ENCODE results near the gene C5orf63. TPM values are rescaled to one million over a fixed set of nuclear protein-coding genes. Genes with fewer than 3 reads are reported as not detected.
A peak's percentile ranks its signal among the peaks of the same experiment; 100 is the strongest.
"Not testable (repeated sequence)": the region's sequence is repeated elsewhere in the genome, so short reads cannot be mapped to it uniquely, and the experiment has no call there.

C5orf63 gene
- total RNA-seq, 1 donor from 2014 or later, result 5.6 TPM

DNA sequence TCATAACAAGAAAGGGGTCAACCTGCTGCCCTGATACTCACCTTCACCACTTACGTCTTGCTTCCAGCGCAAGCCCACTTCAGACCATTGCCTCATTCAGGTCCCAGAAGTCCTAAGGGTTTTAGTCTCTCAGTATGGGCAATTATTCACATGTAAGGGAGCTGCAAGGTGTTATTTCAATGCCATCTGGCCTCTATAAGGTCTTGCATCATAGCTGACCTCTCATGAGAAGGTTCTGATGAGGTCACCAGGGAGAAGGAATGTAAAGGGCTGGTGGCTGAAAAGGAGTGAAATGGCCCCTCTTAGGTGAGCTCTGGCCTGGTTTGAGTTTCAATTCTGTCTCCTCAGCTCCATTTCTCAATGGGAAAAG is 41.5 kb downstream of the C5orf63 start:
- DNase-seq (ENCODE audit: low read depth), result no peak

DNA sequence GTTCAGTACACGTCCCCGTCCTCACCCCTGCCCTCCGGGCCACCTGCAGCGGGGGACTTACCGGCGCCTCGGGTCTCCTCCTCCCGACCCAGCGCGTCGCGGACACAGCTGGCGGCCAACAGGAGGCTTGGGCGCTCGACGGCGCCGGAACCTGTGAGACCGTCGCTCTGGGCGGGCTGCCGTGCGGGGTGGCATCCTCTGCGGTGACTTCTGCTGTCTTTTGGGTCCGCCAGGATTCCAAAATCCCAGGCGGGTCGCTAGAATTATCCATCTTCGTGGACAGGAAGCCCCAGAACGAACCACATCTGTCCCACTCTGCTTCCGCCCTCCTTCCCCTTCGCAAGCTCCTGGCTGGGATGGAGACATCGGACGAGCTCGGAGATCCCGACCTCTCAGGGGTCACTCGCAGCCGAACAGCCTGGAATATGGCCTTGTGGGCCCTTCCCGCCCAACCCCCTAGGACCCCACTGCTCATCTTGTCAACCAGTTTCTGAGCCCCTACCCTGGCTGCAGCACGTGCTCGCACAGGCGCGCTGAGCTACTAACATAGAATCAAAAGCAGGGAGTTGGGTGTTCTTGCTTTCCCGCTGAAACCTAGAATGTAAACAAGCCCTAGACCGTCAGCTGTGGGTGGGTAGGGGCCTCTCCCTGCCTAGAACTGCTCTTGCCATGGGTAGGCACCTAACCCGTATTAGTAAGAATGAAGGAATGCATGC is 42.0 kb downstream of the C5orf63 start:
- DNase-seq (ENCODE audit: low read depth), result no peak

DNA sequence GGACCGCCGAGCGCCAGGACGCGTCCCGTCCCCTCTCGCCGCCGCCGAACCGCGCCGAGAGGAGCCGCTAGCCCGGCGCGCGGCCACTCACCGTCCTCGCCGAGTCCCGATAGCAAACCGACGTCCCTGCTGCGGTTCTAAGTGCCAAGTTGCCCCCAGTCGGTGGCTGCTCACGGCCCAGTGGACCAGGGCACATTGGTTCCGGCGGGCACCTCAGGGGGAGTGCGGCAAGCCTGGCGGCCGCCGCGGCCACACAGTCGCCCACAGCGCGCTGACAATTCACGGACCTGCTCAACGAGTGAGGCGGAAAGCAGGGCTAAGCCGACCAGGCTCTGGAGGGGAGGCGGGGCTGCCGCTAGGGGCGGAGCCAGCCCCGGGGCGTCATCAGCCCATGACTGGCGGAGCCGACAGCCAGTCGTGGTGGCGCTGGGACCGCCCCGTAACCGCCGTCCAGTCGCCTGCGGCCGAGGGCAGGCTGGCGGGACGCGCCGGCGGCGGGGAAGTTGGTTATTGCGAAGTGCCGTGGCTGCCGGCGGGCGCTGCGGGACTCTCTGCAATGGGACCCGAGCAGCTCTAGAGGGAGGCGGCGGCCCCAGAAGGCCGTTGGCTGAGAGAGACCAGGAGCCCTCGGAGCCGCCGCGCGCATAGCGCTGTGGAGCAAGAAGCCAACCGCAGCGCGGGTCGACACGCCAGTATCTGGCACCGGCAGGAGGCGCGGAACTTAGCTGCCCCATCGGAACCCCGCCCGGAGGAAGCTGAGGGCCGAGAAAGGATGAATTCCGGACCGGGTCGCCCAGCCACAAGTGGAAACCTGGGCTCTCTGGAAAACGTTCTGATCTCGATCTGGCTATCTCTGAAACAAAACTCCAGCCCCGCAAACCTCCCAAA is 42.8 kb downstream of the C5orf63 start, which contains the start of gene MARCHF3:
Gene MARCHF3 (minus strand): TSS at position 300 of the 888 bp plus-strand sequence. CDS start 112,387 bp downstream, outside the sequence.
- peak; percentile 81 for DNase-seq (ENCODE audit: low read depth)

DNA sequence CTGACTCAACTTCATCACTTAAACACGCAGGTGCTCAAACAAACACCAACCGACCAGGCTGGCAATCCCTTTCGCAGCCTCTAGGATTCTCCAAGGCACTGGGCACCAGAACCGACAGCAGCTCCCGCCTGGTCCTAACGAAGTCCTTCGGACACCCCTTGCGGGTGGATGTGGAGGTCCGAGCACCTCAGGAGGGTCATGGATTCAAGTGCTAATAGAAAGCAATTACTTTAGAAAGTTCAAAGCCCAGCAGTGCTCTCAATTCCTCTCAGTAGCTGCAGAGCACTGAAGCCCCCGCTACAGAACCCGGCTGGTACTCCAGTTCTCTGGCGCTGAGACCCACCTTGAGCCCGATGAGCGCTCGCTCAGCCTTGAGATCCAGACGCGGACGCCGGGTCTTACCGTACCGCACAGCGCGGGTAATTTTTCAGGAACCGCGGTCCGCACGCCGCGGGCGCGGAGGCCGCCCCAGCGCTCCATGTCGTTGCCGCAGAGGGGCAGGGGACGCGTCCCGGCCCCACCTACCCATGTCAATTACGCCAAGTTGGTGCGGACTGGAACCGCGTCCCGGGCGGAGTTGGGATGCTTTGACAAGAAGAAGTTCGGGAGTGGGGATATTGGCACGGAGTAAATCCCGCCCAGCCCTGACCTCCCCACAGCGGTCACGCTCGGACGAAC is 43.6 kb downstream of the C5orf63 start:
- DNase-seq (ENCODE audit: low read depth), result peak; percentile 61

DNA sequence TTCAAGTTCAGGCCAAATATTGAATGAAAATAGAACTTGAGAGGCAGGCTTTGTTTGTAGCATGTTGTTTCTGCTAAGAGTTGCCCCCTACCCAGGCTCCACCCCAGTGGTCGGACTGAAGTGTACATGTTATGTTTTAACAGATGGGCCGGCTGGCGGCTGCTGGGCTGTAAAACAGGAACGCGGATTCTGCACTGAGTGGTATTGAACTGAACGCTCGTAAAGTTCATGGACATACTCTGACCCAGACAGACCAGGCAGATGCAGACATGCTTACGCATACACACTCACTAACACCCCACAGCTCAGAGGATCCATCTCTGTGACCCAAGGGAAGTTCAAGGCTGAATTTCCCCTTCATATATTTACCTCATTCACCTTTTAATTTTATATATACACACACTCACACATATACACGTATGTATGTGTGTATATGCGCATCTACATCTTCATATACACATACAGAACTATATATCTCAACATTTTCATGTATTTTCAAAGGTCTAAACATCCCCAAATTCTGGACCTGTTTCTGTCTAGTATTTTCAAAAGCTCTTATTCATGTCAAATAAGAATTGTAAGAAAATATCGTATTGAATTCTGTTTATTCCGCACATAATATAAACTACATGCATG is 44.4 kb downstream of the C5orf63 start:
- no peak for DNase-seq (ENCODE audit: low read depth)

- DNase-seq (ENCODE audit: low read depth), result no peak
Observed at GRCh38 chr5:127027539-127027938, 45.8 kb downstream of the C5orf63 start.

- DNase-seq (ENCODE audit: low read depth), result no peak
Observed at GRCh38 chr5:127026166-127026565, 47.1 kb downstream of the C5orf63 start.

GRCh38 chr5:127025467-127025866 is 47.8 kb downstream of the C5orf63 start:
- DNase-seq (ENCODE audit: low read depth), result no peak

DNA sequence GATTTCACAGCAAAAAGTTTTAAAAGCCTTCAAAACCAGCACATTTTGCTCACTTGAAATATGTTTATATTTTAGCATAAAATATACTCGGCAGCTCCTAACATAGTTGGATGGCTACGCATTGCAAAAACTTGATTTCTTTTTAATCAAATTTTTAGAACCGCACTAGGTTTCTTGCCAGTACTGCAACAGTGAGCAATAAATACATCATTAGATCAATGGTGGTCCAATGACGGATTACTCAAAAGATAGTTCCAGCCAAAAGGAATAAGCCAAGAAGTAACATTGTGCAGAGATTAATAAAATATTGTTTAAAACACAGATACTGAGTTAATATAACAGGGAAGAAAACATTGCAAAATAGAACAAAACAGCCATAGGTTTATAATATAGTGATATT is 48.5 kb downstream of the C5orf63 start:
- DNase-seq (ENCODE audit: low read depth), result no peak

DNA sequence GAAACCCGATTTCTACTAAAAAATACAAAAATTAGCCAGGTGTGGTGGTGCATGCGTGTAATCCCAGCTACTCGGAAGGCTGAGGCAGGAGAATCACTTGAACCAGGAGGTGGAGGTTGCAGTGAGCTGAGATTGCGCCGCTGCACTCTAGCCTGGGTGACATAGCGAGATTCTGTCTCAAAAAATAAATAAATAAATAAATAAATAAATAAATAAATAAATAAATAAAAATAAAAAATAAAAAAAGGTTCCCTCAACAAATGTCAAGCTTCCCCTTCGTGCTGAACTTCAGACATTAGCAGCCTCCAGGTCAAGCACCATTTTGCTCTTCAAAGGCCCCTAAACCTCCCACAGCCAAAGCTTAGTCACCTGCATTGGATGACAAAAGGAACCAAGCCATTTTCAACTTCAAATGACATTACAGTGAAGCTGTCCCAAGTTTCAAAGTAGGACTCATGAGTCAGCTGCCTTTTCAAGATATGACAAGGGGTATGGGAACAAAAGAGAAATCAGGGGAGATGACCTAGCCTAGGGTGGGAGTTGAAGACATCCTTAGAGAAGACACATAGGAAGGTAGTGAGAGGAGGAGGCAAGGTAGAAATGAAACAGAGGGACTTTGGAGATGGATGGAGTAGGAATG is 49.6 kb downstream of the C5orf63 start:
- not testable (repeated sequence) for DNase-seq (ENCODE audit: low read depth)

DNA sequence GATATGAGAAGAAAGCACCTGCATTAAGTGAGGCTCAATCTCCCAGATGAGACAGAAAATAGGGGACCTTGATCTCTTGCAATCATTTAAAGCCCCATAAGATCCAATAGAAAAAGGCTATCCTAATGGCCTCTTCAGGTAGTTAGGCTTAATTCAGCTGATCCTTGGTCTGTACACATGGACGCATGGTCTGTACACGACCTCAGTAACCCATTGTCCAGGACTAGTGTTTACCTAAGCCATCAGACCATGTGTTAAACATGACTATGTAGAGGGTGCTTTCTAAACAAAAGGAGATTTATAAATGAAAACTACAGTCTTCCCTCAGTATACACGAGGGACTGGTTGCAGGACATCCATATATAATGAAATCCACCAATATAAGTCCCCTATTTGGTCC is 50.5 kb downstream of the C5orf63 start:
- no peak for DNase-seq (ENCODE audit: low read depth)

- DNase-seq (ENCODE audit: low read depth), result no peak
Observed at GRCh38 chr5:127019928-127020327, 53.4 kb downstream of the C5orf63 start.

DNA sequence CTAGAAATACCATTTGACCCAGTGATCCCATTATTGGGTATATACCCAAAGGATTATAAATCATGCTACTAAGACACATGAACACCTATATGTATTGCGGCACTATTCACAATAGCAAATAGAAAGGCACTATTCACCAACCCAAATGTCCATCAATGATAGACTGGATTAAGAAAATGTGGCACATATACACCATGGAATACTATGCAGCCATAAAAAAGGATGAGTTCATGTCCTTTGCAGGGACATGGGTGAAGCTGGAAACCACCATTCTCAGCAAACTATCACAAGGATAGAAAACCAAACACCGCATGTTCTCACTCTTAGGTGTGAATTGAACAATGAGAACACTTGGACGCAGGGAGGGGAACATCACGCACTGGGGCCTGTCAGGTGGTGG is 56.6 kb downstream of the C5orf63 start:
- DNase-seq (ENCODE audit: low read depth), result not testable (repeated sequence)

DNA sequence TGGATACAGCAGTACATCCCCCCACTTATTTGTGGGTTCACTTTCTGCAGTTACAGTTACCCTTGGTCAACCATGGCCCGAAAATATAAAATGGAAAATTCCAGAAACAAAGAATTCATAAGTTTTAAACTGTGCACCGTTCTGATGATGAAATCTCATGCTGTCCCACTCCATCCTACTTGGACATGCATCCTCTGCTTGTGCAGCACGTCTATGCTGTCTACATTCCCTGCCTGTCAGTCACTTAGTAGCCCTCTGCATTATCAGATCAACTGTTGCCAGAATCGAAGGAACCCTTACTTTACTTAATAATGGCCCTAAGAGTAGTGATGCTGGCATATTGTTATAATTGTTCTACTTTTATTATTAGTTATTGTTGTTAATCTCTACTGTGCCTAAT is 57.6 kb downstream of the C5orf63 start:
- no peak for DNase-seq (ENCODE audit: low read depth)

DNA sequence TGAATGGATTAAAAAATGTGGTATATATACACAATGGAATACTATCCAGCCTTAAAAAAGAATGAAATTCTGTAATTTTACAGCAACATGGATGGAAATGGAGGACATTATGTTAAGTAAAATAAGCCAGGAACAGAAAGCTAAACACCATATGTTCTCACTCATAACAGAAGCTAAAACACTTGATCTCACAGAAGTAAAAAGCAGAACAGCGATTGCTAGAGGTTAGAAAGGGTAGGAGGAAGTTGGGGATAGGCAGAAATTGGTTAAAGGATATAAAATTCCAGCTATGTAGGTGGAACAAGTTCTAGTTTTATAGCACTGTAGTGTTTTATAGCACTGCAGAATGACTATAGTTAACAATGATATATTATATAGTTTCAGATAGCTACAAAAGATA is 58.7 kb downstream of the C5orf63 start:
- no peak for DNase-seq (ENCODE audit: low read depth)

- no peak for DNase-seq (ENCODE audit: low read depth)
Observed at GRCh38 chr5:127013407-127013806, 59.9 kb downstream of the C5orf63 start.

GRCh38 chr5:127012916-127013315 is 60.4 kb downstream of the C5orf63 start:
- DNase-seq (ENCODE audit: low read depth), result peak; percentile 25

DNA sequence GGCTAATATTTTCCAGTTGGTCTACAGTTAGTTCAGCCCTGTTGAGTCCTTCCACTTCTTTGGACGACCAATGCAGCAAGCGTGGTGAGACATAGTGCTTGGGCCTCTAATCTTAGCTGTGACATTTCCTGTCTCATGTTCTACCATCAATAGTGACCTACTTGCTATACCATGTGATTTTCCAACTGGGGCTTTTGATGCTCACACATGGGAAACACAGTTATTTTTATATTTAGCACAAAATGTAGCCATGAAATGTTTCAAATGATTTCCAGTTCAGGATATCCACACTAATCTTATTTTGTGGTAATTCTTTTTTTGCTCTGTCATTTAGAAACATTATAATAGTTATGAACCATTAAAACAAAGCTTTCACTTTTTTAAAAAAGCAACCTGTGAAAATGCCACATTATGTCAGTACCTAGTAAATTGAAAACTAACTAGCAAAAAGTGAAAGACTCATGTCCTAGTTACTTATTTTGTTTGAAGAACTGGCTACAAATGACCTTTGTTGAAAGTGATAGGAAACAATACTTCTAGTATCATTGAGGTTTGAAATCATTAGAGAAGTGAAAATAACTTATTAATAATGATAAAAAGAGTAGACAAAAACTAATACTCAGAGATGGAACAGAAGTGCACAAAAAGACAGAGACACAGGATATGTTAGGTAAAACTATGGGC is 61.2 kb downstream of the C5orf63 start:
- no peak for DNase-seq (ENCODE audit: low read depth)

DNA sequence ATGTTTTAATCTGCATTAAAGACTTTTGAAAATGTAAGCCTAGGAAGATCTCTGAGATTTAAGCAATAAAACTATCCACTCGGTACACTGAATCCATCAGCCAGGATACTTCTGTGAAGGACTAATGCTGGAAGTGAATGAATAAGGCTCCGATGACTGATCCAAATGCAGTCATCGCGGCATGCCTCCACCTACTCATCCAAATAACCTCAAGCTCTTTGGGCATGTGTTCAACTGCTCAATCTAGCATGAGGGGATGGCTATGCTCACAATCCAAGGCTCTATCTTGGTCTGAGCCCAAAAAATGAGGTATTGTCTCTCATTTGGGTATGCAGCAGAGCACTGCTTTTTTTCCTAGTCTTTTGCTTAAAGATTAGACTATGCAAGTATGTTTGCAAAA is 62.1 kb downstream of the C5orf63 start:
- peak; percentile 43 for DNase-seq (ENCODE audit: low read depth)

GRCh38 chr5:127010362-127010761 is 62.9 kb downstream of the C5orf63 start:
- DNase-seq (ENCODE audit: low read depth), result no peak

DNA sequence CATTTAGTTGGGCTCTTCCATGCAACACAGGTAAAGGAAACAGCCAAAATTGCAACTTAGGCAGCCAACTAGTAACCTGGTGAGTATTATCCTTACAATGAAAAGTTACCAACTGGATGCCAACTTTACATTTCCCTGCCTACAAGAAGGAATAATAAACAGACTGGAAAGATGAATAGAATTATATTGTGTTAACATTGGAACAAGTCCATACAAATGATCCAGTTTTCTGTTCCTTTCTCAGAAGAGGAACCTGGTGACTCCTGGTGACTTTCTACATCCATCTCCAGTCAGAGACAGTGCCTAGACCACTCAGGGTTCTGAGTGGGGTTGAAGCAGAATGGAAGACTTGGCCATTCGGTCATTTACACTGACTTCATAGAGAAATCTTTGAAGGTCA is 63.5 kb downstream of the C5orf63 start:
- DNase-seq (ENCODE audit: low read depth), result no peak

Measured in renal cortical epithelial cell (primary cell).